Mesendoderm (in vitro differentiated cells): ENCODE results near the gene SORCS2.
"Not testable (repeated sequence)": the region's sequence is repeated elsewhere in the genome, so short reads cannot be mapped to it uniquely, and the experiment has no call there.

Experiments
- DNase-seq: peaks from one replicate; pipeline ENCODE4 v3.0.0; 2013
- H2AK5ac ChIP-seq: 2 replicates; pipeline ENCODE4 v1.6.1; 2013; ENCODE audit warnings: low read length, inconsistent platforms
- H2BK120ac ChIP-seq: 2 replicates; pipeline ENCODE4 v1.6.1; 2013; ENCODE audit warnings: low read depth, mild to moderate bottlenecking, low read length, moderate library complexity, mixed read lengths
- H2BK15ac ChIP-seq: replicated peaks from 2 replicates; pipeline ENCODE4 v1.6.1; 2013; ENCODE audit warnings: low read depth, mild to moderate bottlenecking, moderate library complexity
- H2BK5ac ChIP-seq: 2 replicates; pipeline ENCODE4 v1.6.1; 2013; ENCODE audit warnings: low read length, inconsistent platforms
- H3K18ac ChIP-seq: 2 replicates; pipeline ENCODE4 v1.6.1; 2013; ENCODE audit warnings: mild to moderate bottlenecking, low read length, mixed read lengths
- H3K23ac ChIP-seq: one replicate; pipeline ENCODE4 v1.6.1; 2013; ENCODE audit warnings: low read length
- H3K27ac ChIP-seq: 2 replicates; pipeline ENCODE4 v1.5.1; 2013; ENCODE audit warnings: low read depth, mild to moderate bottlenecking, inconsistent platforms, low read length, moderate library complexity
- H3K27me3 ChIP-seq: 2 replicates; pipeline ENCODE4 v1.6.1; 2013; ENCODE audit warnings: low read length, control low read depth, mild to moderate bottlenecking, inconsistent platforms; ENCODE audit not compliant: insufficient read depth, poor library complexity
- H3K36me3 ChIP-seq: 2 replicates; pipeline ENCODE4 v1.6.1; 2013; ENCODE audit warnings: low read length, inconsistent platforms; ENCODE audit not compliant: control insufficient read depth, insufficient read depth
- H3K4ac ChIP-seq: one replicate; pipeline ENCODE4 v1.6.1; 2013; ENCODE audit warnings: low read depth, mild to moderate bottlenecking, low read length, moderate library complexity
- H3K4me1 ChIP-seq: 2 replicates; pipeline ENCODE4 v1.6.1; 2013; ENCODE audit warnings: low read depth, low read length, inconsistent platforms; ENCODE audit not compliant: control insufficient read depth
- H3K4me2 ChIP-seq: 2 replicates; pipeline ENCODE4 v1.6.1; 2013; ENCODE audit warnings: low read length
- H3K4me3 ChIP-seq: 2 replicates; pipeline ENCODE4 v1.5.1; 2013; ENCODE audit warnings: mild to moderate bottlenecking, low read length
- H3K56ac ChIP-seq: one replicate; pipeline ENCODE4 v1.6.1; 2013; ENCODE audit warnings: low read length
- H3K79me1 ChIP-seq: 2 replicates; pipeline ENCODE4 v1.6.1; 2013; ENCODE audit warnings: low read length, inconsistent platforms
- H3K79me2 ChIP-seq: 2 replicates; pipeline ENCODE4 v1.6.1; 2013; ENCODE audit warnings: mild to moderate bottlenecking, low read length; ENCODE audit not compliant: control insufficient read depth, insufficient read depth
- H3K9ac ChIP-seq: 2 replicates; pipeline ENCODE4 v1.6.1; 2013; ENCODE audit warnings: low read length, inconsistent platforms
- H4K5ac ChIP-seq: one replicate; pipeline ENCODE4 v1.6.1; 2013; ENCODE audit warnings: low read length
- H4K8ac ChIP-seq: one replicate; pipeline ENCODE4 v1.6.1; 2013; ENCODE audit warnings: low read depth, mild to moderate bottlenecking, control low read depth, low read length, moderate library complexity
- WGBS: extraction: QIAGEN DNeasy Blood & Tissue Kit; methylation state at CpG from one replicate; pipeline ENCODE4 v1.1.7; 2013; ENCODE audit warnings: low lambda C conversion rate, missing lambda C conversion rate; ENCODE audit not compliant: insufficient coverage; ENCODE audit errors: extremely low coverage; 5-methylcytosine and 5-hydroxymethylcytosine counted together

The SORCS2 gene

DNA sequence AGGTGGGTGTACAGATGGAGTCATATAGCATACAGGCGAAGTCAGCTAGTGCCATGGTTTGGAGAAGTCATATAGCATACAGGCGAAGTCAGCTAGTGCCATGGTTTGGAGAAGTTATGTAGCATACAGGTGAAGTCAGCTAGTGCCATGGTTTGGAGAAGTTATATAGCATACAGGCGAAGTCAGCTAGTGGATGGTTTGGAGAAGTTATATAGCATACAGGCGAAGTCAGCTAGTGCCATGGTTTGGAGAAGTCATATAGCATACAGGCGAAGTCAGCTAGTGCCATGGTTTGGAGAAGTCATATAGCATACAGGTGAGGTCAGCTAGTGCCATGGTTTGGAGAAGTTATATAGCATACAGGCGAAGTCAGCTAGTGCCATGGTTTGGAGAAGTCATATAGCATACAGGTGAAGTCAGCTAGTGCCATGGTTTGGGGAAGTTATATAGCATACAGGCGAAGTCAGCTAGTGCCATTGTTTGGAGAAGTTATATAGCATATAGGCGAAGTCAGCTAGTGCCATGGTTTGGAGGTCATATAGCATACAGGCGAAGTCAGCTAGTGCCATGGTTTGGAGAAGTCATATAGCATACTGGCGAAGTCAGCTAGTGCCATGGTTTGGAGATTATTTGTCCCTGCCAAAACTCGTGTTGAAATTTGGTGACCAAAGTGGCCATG, 385.2 kb downstream of the SORCS2 start:
- WGBS: no CpG with 5 or more reads among the region's 11 CpGs
- H3K9ac ChIP-seq, H3K23ac ChIP-seq, H3K4ac ChIP-seq, H2BK15ac ChIP-seq, H3K18ac ChIP-seq, H2AK5ac ChIP-seq, H3K27me3 ChIP-seq, H3K79me2 ChIP-seq, H3K4me3 ChIP-seq, DNase-seq, H4K8ac ChIP-seq, H2BK120ac ChIP-seq, H3K4me1 ChIP-seq, H3K27ac ChIP-seq, H3K4me2 ChIP-seq, H2BK5ac ChIP-seq, H3K36me3 ChIP-seq, H3K79me1 ChIP-seq, H3K56ac ChIP-seq, H4K5ac ChIP-seq: not testable (repeated sequence)

DNA sequence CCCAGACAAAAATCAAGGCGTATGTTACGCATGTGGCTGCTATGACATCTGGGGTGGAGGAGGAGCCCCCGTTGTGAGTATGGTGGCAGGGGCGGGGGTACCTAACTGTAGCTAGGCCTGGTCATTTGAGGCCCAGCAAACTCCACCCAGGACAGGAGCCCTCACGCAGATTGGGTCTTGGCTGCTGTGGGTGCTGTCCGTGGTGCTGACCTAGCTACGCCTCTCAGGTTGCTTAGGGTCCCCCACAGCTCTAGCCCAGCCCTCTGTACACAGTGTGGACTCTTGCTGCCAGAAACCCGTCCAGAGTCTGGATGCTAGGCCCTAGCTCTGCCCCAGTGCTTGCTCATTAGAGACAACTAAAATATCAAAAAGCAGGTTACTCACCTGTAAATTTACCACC, 389.1 kb downstream of the SORCS2 start:
- Histone ChIP-seq H3K27ac (no peak overlapping the region), H3K9ac (no peak overlapping the region), H3K4me1 (no peaks in the 10 kb centered on the region), H2BK15ac (no peak overlapping the region), H4K5ac (no peak overlapping the region), H2AK5ac (no peak overlapping the region), H3K18ac (no peak overlapping the region), H3K23ac (no peak overlapping the region), H3K79me2 (no peaks in the 10 kb centered on the region), H2BK5ac (no peak overlapping the region), H3K4me2 (no peak overlapping the region), H3K36me3 (no peaks in the 10 kb centered on the region), H3K27me3 (no peaks in the 10 kb centered on the region), H2BK120ac (no peak overlapping the region), H3K4ac (no peak overlapping the region), H3K79me1 (no peaks in the 10 kb centered on the region), H4K8ac (no peak overlapping the region), H3K4me3 (no peak overlapping the region), H3K56ac (no peak overlapping the region)
- WGBS: no CpG with 5 or more reads among the region's 8 CpGs
- DNase-seq: peak; percentile 72

DNA sequence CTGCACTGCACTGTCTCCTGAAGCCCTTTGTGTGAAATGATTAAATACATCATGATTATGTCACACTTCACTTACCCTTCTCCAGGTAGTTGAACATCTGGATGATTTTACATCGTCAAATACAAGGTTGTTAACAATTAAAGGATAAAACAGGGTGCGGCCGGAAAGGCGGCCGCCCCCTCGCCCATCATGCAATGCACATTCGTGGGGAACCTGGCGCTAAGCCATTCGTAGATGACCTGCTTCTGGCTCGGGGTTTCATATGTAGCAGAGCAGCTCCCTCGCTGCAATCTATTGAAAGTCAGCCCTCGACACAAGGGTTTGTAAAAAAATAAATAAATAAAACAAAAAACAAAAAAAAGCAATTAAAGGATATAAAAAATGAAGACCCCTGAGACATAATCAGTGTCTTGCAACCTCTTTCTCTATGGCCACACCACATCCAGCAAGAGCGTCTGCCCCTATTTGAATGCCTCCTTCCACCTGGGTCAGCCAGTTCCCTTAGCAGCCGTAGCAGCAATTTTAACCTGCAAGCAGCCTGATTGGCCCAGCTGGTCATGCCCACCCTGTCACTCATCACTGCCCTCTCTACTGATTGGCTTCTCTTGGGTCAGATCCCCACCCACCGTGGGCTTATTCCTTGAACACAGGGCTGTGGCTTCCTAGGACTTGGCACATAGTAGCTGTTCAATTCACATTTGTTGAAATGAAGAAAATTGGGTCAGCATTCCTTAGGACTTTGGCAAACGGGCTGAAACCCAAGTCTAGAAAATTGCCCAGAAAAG, 390.2 kb downstream of the SORCS2 start:
- no peaks in the 10 kb centered on the region for H3K79me1 ChIP-seq
- no peaks in the 10 kb centered on the region for H3K79me2 ChIP-seq
- no peak overlapping the region for H2BK5ac ChIP-seq
- DNase-seq: no peak
- H3K23ac ChIP-seq: no peak overlapping the region
- no peaks in the 10 kb centered on the region for H3K36me3 ChIP-seq
- no CpG with 5 or more reads among the region's 16 CpGs for WGBS
- H3K27me3 ChIP-seq: no peaks in the 10 kb centered on the region
- H3K9ac ChIP-seq: no peak overlapping the region
- no peak overlapping the region for H3K56ac ChIP-seq
- no peaks in the 10 kb centered on the region for H3K4me1 ChIP-seq
- H3K27ac ChIP-seq: no peak overlapping the region
- H3K4ac ChIP-seq: no peak overlapping the region
- H4K8ac ChIP-seq: no peak overlapping the region
- H2AK5ac ChIP-seq: no peak overlapping the region
- H3K4me3 ChIP-seq: no peak overlapping the region
- H2BK120ac ChIP-seq: no peak overlapping the region
- H4K5ac ChIP-seq: no peak overlapping the region
- H2BK15ac ChIP-seq: no peak overlapping the region
- H3K4me2 ChIP-seq: no peak overlapping the region
- H3K18ac ChIP-seq: no peak overlapping the region

DNA sequence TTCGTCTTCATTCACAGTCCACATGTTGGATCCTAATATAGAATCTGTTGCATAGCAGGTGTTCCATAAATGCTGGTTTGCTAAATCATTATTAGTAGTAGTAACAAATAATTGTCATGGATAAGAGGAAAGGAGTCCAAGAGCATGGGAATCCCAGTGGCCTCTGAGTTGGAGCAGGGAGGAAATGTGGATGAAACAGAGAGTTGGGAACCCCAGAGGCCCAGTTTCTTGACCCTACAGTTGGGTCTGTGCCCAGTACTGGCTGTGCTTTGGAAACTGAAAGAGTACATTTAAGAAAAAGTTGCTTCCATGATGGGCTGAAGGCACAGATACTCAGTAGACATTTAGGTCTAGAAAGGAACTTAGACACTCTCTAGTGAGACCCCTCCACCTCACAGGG, 391.8 kb downstream of the SORCS2 start:
- Histone ChIP-seq H3K27me3 (no peaks in the 10 kb centered on the region), H3K56ac (no peak overlapping the region), H3K4me1 (no peaks in the 10 kb centered on the region), H3K79me2 (no peaks in the 10 kb centered on the region), H3K79me1 (no peaks in the 10 kb centered on the region), H2AK5ac (no peak overlapping the region), H4K5ac (no peak overlapping the region), H3K27ac (no peak overlapping the region), H2BK15ac (no peak overlapping the region), H2BK5ac (no peak overlapping the region), H3K4me3 (no peak overlapping the region), H3K23ac (no peak overlapping the region), H3K4ac (no peak overlapping the region), H4K8ac (no peak overlapping the region), H3K9ac (no peak overlapping the region), H3K18ac (no peak overlapping the region), H3K36me3 (no peaks in the 10 kb centered on the region), H2BK120ac (no peak overlapping the region), H3K4me2 (no peak overlapping the region)
- no CpG with 5 or more reads among the region's 1 CpG for WGBS
- DNase-seq: no peak

DNA sequence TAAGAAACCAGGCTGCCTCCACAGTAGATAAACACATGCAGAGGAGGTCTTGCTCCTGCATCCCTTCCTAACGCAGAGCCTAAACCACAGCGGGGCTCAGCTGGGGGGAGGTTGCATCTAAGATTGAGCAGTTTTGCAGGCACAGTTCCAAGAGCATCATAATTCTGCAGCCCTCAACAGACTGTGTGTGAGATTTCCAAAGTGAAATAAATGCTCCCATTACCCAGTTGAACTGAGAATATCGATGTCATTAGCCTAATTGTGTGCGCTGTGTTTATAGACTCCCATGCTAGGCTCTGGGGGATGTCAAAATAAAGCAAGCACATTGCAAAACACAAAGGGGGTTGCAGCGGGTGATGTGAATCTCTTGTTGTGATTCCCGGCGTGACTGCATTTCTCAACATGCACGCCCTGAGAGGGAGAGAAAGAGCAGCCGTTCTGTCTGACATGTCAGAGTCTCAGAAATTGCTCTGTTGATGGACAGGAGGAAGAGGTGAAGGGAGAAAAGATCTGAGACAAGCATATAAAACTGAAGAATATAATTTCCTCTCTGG, 392.3 kb downstream of the SORCS2 start:
- Histone ChIP-seq H3K4me2 (no peak overlapping the region), H3K27me3 (no peaks in the 10 kb centered on the region), H3K56ac (no peak overlapping the region), H3K36me3 (no peaks in the 10 kb centered on the region), H2BK120ac (no peak overlapping the region), H3K27ac (no peak overlapping the region), H3K18ac (no peak overlapping the region), H3K9ac (no peak overlapping the region), H3K79me2 (no peaks in the 10 kb centered on the region), H3K79me1 (no peaks in the 10 kb centered on the region), H3K4me3 (no peak overlapping the region), H3K4ac (no peak overlapping the region), H3K4me1 (no peaks in the 10 kb centered on the region), H2BK15ac (no peak overlapping the region), H2BK5ac (no peak overlapping the region), H3K23ac (no peak overlapping the region), H2AK5ac (no peak overlapping the region), H4K8ac (no peak overlapping the region), H4K5ac (no peak overlapping the region)
- no peak for DNase-seq
- no CpG with 5 or more reads among the region's 9 CpGs for WGBS
